NCI-H345 treated with DMSO at 0.1 percent for 48 hours (cell line): ENCODE results near the gene CSPG4.
"Not testable (repeated sequence)": the region's sequence is repeated elsewhere in the genome, so short reads cannot be mapped to it uniquely, and the experiment has no call there.

Experiments
- DNase-seq: peaks from one replicate; lab custom pipeline; 2025; ENCODE audit not compliant: unreplicated experiment; lab: John Stamatoyannopoulos, UW

The CSPG4 gene

GRCh38 chr15:75693028-75693427 lies 19.6 kb downstream of the CSPG4 start:
- DNase-seq = not testable (repeated sequence)

DNA sequence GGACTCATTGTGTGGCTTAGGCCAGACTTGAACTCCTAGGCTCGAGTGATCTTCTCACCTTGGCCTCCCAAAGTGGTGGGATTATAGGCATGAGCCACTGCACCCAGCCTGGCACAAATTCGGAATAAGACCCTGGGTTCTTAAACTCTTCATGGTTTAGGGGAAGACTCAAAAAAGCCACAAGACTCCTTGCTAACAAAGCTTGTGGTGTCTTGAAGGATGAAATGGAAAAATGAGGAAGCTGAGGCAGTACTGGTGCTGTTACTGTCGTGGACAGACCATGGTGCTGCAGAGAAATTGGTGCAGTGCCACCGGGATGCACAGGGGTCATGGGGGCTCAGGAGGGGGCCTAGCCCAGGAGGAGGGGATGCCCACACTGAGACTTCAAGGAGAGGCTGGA lies 20.3 kb downstream of the CSPG4 start:
- not testable (repeated sequence) for DNase-seq

DNA sequence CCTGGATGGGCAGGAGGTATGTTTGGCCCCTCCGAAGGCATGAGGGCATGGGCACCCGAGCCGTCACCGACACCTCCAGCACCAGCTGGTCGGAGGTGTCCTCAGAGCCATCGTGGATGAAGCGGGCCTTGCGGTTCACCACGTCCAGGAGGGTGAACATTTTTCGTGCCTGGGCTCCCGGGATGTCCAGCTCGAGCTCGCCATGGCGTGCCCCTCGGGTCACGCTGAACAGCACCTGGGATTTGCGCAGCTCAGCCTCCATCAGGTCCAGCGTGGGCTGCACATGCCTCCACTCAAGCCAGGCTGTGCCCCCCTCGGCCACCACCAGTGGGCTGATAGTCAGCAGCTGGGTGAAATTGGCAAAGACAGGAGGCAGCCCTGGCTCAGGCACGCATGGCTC lies 23.2 kb downstream of the CSPG4 start:
- not testable (repeated sequence) for DNase-seq

DNA sequence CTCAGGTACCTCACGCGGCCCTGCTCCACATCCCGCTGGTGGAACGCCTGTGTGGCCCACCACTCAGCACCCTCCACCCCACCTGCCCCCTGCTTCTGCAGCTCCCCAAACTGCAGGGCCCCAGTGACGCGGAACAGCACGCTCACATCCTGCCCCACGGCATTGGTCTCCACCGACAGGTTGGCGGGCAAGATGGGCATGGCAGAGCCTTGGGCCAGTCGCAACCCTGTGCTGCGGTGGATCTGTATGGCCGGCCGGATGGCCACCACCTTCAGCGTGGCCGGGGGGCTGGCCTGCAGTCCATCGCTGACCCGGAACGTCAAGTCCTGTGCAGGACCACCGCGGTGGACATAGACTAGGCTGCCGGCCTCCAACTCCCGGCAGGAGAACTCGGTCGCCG lies 23.8 kb downstream of the CSPG4 start:
- no peak for DNase-seq

- no peak for DNase-seq
Measured at GRCh38 chr15:75688278-75688557, 24.4 kb downstream of the CSPG4 start.

GRCh38 chr15:75687486-75688277 lies 25.0 kb downstream of the CSPG4 start:
- no peak for DNase-seq

GRCh38 chr15:75686212-75686642 lies 26.4 kb downstream of the CSPG4 start:
- DNase-seq = not testable (repeated sequence)

GRCh38 chr15:75685195-75685594 lies 27.5 kb downstream of the CSPG4 start:
- DNase-seq = no peak

DNA sequence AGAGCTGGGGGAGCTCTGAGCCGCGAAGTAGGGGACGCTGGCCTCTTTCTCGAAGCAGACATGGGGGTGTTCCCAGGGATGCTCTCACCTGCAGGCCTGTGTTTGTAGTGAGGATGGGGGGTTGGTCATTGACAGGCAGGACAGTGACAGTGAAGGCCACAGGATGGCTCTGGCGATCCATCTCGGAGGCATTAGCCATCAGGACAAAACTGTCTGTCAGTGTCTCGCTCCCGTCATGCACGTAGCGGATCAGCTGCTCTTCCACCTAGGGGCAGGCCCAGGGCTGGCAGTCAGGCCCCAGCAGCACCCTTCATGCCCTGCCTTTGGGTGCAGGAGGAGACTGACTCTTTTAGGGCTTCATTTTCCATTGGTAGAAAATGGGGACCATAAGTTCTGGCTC lies 28.0 kb downstream of the CSPG4 start:
- no peak for DNase-seq

GRCh38 chr15:75683646-75684312 lies 28.9 kb downstream of the CSPG4 start:
- DNase-seq = peak; percentile 12

- DNase-seq = no peak
Measured at GRCh38 chr15:75682181-75683135, 30.2 kb downstream of the CSPG4 start.

GRCh38 chr15:75680007-75680789 lies 32.5 kb downstream of the CSPG4 start:
- DNase-seq = no peak

DNA sequence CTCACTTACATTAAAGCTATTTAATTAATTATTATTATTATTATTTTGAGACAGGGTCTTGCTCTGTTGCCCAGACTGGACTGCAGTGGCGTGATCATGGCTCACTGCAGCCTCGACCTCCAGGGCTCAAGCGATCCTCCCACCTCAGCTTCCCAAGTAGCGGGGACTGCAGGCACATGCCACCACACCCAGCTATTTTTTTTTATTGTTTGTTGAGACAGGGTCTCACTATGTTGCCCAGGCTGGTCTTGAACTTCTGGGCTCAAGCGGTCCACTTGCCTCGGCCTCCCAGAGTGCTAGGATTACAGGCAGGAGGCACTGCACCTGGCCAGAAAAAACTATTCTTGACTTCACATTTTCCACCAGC lies 34.3 kb downstream of the CSPG4 start:
- DNase-seq = not testable (repeated sequence)

- DNase-seq = no peak
Measured at GRCh38 chr15:75677465-75678323, 35.0 kb downstream of the CSPG4 start.

GRCh38 chr15:75676688-75677464 lies 35.8 kb downstream of the CSPG4 start:
- no peak for DNase-seq

DNA sequence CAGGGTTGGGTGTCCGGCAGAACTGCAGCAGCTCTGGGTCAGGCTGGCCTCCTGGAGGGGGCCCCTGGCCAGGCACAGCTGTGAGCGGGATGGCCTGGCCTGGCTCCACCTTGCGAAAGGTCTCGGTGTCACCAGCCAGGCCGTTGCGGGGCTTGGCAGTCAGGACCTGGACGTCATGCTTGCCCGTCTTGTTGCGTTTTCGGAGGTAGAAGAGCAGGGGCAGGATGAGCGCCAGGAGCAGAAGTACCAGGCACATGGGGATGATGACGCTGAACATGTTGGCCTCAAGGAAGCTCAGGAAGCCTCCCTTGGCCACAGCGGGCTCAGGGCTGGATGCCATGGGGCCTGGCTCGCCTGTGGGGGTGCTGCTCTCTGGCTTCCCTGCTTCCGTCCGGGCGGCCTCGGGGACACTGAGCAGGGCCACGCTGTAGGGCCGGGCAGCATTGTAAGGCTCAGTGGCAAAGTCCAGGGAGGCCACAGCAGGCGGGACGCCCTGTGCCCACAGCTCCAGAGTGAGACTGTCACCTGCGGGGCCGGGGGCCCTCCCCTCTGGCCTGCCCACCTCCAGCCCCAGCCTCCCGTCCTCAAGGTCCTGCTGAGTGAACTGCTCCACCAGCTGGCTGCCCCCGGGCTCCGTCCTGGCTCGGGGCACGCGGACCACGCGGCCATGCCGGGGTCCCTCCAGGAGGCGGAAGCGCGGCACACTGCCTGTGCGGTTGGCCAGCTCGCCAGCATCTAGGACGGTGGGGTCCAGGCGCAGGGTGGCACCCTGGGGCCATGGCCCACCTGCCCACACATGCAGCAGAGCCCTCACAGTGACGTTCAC lies 36.9 kb downstream of the CSPG4 start:
- DNase-seq = no peak

DNA sequence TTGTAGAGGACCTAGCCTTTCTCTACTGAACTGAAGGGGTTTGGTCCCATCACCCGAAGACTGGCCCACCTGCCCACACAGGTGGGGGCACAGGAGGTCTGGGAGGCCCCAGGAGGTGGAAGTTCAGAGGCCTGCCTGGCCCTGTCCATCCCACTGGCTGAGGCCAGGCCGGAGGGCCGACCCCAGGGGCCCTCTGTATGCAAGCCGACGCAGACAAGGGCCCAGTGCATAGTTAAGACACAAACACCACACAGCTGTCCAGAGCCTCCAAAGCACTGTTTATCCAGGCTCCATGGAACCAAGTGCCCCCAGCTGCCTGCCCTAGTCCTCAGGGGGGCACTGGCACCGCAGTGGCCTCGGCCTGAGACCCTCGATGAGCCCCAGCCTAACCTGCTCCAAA lies 38.3 kb downstream of the CSPG4 start:
- DNase-seq = no peak
